Keratinocyte (primary cell): ENCODE results near the gene ADAMTS6.

Source experiments
- CTCF ChIP-seq, 3 experiments: IDR thresholded peaks in 1 of 3; conservative IDR thresholded peaks in 1 of 3; optimal IDR thresholded peaks in 1 of 3; 2 replicates in 2 of 3; 3 replicates in 1 of 3; pipeline versions ENCODE3 to v1.5.1; 2011; ENCODE audit warnings: low read length in 3 of 3, mild to moderate bottlenecking in 3 of 3, moderate library complexity in 2 of 3, control low read depth in 1 of 3, inconsistent platforms in 1 of 3; ENCODE audit not compliant: insufficient read depth in 2 of 3; ENCODE audit errors: extremely low read depth in 1 of 3
- EZH2 ChIP-seq: IDR thresholded peaks from one replicate; pipeline ENCODE4 v1.6.1; 2012; ENCODE audit warnings: inconsistent platforms, mild to moderate bottlenecking, low read length, moderate library complexity

DNA sequence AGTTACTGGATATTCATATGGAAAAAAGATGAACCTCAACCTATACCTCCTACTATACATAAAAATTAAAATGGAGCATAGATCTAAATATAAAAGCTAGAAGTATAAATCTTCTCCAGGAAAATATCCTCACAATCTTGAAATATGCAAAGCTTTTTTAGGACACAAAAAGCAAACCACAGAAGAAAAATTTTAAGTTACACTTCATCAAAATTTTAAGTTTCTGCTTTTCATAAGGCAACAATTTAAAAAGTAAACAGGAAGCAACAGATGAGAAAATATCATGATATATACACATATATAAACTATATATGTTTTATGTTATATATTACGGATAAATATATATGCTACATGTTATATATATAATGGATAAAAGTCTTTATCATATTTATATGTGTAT, 157.5 kb downstream of the ADAMTS6 start:
- no peak for TF ChIP-seq CTCF (optimal IDR thresholded peaks at IDR 0.05 in 1 of 3, IDR thresholded peaks at IDR 0.05 in 1 of 3, conservative IDR thresholded peaks at IDR 0.05 in 1 of 3; ENCODE audit: extremely low read depth in 1 of 3, insufficient read depth in 2 of 3, low read length in 3 of 3)
- no peak for TF ChIP-seq EZH2
